GM21737 (cell line): ENCODE data around the gene FAAP100.
"Not testable (repeated sequence)": the region's sequence is repeated elsewhere in the genome, so short reads cannot be mapped to it uniquely, and the experiment has no call there.

Experiments
- ATAC-seq: cut with Tn5 transposase; IDR thresholded peaks from one replicate; pipeline ENCODE4 v1.9.1; 2021; ENCODE audit warnings: mild to moderate bottlenecking, moderate library complexity; ENCODE audit not compliant: unreplicated experiment

FAAP100 gene

DNA sequence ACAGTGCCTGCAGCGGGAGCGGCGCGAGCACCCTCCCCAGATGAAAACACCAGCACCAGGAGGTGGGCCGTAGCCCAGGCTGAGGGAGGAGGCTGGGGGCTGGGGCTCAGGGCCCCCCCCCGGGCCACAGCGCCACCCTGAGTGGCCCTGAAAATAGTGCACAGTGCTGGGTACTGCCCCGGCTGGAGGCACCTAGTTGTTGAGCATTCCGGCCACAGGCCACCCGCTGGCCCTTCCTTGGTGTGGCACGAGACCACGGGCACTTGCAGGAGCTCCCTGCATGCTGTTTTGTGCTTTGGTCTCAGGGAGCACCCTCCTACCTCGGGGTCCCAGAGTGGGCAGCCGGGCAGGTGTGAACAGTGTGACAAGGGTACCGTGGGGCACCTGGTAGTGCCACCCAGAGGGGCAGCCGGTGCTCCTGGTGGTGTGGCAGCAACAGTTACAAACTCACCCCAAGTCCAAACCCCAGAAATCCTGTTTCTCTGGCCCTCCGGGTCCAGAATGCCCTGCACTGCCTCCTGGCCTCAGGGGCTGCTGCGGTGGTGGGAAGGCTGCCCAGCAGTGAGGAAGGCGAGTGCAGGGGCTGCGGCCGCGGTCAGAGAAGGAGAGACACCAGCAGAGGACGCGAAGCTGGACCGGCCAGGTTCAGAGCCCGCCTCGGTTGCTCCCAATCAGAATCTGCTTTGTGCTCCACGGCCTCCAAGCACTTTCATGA, 12.0 kb downstream of the FAAP100 start:
- no peak for ATAC-seq

DNA sequence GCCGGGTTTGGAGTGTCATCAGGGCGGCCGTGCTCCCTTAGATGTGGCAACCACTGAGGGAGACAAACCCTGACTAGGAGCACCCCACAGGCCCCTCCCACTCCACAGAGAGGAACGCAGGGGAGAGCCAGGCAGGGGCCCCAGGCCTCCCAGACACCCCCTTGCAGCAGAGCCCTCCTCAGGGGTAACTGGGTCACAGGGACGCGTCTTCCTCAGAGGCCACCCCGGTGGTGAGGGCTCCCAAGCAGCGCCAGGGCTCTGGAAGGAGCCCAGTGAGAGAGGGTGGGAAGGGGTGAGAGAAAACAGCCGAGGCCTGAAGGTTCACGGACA, 12.6 kb downstream of the FAAP100 start:
- ATAC-seq = no peak

DNA sequence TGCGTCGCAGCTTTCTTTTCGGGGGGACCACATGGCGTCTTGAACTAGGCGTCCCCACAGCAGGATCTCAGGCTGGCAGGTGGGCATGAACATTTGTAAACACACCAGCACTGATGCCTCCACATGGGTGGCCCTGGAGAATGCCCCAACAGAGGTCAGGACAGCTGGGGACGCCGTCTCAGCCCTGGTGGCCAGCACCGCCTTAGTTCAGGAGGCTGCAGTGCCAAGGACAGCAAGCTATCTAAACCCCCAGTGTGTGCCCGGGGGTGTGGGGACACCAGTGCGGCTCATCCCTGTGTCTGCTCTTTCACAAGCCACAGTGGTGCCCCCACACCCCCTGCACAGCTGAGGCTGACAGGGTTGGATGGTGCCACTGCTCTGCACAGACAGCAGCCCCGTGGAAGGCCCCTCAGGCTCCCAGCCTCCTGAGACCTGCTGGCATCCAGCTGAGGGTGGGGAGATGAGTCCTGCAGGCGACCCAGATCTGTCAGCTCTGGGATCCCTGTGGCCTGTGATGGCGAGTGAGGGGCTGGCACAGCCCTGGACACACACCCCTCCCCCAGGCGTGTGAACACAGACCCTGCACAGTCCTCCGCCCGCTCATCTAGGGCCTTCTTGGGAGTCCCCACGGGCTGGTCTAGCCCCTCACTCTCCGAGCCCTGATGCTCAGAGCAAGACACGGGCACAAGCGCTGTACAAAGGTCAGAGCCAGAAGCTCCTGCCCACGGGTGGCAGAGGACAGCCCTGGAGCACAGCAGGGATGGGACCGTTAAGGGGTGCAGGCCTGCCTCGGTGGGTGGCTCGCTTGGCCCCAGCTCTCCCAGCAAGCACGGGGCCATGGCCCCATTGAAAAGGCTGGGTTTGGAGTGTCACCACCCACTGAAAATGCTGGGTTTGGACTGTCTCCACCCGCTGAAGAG, 13.2 kb downstream of the FAAP100 start:
- no peak for ATAC-seq

DNA sequence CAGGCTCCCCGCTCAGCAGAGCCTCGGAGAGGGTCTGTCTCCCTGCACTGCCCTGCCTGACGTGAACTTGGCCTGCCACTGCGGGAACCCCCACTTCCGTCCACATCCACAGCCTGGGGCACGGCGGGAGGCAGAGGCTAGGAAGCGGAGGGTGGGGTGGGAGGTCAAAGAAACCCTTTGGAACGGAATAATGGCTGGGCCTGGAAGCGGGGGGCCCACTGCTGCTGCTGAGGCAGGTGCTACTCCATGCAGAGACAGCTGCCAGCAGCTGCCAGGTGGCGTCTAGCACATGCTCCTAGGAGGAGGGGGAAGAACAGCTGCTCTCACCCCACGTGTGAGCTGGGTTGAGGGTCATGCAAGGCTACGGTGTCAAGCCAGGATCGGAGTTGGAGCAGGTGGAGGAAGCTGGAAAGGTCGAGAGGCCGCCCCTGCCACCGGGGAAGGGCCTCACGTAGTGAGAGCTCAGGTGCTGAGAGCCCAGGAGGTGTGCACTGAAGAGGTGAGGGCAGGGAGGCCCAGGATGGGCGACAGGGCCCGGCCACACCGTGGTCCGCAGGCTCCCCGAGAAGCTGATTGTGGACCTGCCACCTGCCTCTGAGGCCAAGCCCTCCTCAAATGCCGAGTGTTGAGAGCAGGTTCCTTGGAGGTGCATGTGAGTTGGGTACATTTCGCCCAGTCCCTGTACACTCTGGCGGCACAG, 14.1 kb downstream of the FAAP100 start:
- ATAC-seq = no peak

DNA sequence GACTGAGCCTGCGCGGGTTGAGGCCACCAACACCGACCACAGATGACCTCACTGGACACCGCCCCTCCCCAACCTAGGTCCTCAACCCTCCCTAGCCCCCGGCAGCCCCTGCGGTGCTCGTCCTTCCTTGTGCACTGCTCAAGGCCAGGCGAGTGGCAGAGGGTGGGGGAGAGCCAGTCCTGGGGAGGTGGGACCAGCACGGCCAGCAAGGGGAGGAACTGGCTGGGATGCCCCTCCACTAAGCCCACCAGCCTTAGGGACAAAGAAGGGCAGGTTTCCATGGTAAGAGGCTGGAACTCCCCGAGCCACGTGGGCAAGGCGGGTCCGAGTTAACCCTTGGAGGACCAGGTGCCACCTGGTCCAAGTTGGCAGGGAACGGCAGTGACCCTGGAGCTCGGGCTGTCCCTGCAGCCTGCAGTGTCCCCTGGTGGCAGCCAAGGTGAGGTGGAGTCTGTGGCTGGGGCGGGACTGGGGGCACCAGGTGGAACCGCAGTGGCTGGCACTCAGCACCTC, 14.8 kb downstream of the FAAP100 start:
- ATAC-seq = no peak

DNA sequence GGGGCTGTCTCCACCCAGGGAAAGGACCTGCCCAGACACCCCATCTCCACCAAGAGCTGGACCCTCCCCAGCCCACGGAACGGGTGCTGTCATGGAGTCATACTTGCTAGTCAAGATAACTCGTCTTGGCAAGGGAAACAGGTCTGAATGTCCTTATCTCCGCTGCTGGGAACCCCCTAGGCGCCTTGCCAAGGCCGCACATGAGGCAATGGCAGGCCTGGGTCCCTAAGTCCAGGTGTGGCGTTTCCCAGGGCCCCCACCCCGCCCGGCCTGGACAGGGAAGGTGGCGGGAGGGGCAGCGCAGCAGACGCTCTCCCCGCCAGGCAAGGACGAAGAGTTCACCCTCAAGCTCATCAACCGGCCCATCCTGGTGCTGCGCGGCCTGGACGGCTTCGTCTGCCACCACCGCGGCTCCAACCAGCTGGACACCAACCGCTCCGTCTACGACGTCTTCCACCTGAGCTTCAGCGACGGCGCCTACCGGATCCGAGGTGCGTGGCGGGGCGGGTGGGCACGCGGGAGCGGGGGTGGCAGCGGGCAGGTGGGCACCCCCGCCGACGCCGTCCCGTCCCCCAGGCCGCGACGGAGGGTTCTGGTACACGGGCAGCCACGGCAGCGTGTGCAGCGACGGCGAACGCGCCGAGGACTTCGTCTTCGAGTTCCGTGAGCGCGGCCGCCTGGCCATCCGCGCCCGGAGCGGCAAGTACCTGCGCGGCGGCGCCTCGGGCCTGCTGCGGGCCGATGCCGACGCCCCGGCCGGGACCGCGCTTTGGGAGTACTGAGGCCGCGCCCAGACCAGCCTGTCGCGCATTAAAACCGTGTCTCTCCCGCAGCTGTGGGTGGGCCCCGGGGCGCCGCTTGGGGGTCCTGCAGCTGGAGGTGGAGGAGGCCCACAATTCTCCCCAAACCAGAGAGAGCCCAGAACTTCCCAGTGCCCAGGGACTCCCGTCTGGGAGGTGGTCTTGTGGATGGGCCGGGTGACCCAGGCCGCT, 15.6 kb downstream of the FAAP100 start:
- no peak for ATAC-seq

DNA sequence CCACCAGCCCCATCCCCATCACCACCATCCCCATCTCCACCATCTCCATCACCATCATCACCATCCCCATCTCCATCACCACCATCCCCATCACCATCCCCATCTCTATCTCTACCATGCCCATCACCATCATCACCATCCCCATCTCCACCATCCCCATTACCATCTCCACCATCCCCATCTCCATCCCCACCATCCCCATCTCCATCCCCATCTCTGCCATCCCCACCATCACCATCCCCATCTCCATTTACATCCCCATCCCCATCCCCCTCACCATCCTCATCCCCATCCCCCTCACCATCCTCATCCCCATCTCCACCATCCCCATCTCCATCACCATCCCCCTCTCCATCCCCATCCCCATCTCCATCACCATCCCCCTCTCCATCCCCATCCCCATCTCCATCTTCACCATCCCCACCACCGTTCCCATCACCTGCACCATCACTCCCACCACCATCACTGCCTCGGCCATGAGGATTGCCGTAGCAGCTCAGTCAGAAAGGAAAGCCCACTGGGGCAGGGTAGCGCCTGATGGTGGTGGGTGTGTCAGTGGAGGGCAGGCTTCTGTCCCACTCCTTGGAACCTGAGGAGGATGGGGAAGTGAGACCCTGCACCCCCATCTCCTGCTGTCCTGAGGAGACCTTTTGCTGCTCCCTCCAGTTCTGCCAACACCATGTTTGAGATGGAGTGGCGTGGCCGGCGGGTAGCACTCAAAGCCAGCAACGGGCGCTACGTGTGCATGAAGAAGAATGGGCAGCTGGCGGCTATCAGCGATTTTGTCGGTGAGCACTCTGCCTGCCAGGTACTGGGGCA, 16.5 kb downstream of the FAAP100 start:
- no peak for ATAC-seq

DNA sequence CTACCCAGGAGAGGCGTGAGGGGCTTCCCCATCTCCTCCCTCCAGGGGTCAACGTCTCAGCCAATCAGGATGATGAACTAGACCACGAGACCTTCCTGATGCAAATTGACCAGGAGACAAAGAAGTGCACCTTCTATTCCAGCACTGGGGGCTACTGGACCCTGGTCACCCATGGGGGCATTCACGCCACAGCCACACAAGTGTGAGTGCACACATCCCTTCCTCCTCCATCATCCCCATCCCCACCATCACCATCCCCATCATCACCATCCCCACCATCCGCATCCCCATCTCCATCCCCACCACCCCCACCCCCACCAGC, 17.2 kb downstream of the FAAP100 start:
- ATAC-seq = no peak

DNA sequence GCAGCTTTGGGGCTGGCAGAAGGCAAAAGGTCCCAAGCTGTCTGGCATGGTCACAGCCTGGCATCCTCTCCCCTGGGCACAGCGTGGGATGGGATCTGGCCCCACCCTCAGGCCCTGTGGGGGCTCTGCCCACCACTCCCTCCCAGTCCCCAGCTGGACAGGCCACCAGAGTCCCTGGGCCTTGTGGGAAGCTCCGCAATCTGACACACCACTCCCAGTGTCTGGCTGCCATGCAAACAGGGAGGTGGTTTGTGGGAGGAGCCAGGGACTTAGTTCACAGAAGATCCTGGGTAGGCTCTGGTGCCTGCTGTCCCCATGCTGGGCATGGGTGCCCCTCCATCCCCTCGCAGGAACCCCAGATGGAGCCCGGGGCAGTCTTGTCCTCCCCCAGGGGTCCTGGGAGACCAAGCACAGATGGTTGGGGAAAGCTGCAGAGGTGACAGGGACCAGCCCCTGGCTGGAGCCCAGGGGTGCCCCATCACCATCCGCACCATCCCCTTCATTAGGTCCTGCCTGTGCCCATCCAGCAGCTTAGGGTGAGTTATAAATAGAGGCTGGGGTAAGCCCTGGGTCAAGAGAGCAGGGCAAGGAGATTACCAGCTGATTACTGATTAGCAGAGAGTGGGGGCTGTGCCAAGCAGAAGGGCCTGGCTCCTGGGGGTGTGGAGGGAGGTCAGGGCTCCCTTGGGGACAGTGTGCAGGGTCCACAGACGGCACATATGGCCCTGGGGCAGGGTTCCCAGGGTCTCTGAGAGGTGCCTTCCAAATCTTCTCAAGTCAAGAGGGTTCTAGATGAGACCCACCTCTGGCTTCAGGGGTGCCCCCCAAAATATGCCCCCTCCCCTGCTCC, 17.8 kb downstream of the FAAP100 start:
- no peak for ATAC-seq

DNA sequence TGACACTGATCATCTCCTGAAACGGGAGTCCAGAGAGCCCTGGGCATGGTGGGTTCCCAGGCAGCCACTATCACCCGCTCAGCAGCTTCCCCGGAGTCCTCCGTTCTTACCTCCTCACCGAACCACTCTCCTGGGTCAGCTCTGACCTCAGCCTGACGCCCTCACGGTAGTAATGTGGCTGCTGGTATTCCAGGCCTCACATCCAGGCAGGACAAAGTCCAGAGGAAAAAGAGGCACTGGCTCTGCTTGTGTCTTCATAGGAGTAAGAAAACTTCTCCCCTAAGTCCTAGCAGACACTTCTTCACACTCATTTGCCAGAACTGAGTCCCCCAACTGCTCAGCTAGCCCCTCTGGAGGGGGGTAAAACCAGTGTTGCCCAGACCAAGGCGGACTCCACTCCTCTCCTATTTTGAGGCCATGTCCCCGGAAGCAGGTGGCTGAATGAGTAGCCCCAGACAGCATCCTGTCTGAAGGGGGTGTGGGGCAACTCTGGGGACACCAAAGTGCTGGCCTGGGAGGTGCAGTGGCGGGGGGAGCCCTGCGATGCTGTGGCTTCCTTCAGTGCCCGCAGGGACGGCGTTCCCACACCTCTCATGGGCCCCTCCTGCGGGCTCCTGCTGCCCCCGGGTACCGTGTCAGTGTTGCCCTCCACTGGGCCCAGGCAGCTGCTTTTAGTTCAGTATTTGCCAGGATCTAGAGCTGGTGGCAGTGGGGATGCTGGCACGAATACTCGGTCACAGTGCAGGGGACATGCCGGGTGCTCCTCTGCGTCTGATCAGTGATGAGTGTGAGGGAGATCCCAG, 18.6 kb downstream of the FAAP100 start:
- ATAC-seq = no peak

DNA sequence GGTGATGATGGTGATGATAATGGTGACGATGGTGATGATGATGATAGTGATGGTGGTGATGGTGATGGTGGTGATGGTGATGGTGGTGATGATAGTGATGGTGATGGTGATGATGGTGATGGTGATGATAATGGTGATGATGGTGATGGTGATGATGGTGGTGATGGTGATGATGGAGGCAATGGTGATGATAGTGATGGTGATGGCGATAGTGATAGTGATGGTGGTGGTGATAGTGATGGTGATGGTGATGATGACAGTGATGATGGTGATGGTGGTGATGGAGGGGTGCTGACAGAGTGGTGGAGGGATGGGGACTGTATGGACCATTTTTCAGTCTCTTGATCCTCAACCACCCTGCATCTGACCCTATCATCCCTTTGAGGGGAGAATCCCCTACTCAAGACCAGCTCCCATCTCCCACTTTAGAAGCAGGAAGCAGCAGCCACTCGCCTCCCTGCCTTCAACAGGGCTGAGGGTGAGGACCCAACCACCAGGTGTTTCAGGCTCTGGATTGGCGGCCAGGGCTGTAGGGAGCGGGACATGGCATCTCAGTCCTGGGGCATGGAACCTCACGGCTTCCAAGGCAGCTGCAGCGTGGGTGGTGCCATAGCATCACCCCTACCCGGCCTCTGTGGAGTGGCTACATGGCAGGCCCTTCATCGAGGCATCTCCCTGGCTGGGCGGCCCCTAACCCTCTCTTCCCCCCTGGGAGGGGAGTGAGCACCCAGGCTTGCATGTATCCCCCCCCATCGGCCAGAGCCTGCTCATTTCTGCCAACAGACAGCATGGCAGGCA, 19.5 kb downstream of the FAAP100 start:
- no peak for ATAC-seq

DNA sequence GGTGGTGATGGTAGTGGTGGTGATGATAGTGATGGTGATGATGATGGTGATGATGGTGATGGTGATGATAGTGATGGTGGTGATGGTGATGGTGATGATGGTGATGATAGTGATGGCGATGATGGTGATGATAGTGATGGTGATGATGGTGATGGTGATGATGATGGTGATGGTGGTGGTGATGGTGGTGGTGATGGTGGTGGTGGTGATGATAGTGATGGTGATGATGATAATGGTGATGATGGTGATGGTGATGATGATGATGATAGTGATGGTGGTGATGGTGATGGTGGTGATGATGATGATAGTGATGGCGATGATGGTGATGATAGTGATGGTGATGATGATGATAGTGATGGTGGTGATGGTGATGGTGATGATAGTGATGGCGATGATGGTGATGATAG, 20.2 kb downstream of the FAAP100 start:
- ATAC-seq = not testable (repeated sequence)

DNA sequence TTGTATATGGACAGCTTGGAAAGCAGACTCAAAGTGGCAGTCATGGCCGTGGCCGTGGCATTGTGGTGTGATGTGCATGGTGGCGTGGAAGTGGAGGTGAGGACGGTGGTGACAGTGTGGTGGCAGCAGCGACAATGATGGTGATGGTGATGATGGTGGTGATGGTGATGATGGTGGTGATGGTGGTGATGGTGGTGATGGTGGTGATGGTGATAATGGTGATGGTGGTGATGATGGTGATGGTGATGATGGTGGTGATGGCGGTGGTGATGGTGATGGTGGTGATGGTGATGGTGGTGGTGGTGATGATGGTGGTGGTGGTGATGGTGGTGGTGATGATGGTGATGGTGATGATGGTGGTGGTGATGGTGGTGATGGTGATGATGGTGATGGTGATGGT, 21.1 kb downstream of the FAAP100 start:
- not testable (repeated sequence) for ATAC-seq

DNA sequence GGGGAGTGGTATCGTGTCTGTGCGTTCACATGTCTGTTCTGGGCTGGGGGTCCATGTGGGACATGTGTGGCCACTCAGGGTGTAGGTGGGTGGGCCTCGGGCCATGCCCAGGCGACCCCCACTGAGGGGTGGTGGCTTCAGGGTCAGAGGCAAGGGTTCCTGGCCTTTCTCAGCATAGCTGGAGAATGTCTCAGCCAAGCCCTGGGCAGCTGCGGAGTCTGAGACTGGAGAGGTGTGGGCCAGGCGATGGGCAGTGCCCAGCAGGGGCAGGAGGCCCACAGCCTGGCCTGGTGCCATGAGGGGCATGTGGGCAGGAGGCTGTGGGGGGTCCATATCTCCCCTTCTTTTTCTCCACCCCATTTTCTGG, 22.7 kb downstream of the FAAP100 start:
- no peak for ATAC-seq

DNA sequence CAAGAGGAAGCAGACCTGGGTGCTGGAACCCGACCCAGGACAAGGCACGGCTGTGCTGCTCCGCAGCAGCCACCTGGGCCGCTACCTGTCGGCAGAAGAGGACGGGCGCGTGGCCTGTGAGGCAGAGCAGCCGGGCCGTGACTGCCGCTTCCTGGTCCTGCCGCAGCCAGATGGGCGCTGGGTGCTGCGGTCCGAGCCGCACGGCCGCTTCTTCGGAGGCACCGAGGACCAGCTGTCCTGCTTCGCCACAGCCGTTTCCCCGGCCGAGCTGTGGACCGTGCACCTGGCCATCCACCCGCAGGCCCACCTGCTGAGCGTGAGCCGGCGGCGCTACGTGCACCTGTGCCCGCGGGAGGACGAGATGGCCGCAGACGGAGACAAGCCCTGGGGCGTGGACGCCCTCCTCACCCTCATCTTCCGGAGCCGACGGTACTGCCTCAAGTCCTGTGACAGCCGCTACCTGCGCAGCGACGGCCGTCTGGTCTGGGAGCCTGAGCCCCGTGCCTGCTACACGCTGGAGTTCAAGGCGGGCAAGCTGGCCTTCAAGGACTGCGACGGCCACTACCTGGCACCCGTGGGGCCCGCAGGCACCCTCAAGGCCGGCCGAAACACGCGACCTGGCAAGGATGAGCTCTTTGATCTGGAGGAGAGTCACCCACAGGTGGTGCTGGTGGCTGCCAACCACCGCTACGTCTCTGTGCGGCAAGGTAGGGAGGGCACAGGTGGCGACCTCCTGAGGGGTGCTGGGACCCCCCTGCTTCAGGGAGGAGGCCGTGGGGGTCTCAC, 23.3 kb downstream of the FAAP100 start:
- no peak for ATAC-seq

DNA sequence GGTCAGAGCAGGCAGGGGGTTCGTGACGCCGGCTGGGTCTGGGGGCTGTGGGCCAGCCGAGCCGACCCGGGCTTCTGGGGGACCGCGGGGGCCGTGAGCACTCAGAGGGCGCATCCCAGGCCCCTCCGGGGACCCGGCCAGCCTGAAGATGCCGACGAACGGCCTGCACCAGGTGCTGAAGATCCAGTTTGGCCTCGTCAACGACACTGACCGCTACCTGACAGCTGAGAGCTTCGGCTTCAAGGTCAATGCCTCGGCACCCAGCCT, 23.8 kb downstream of the FAAP100 start:
- ATAC-seq = no peak
